NOMO-1 treated with DMSO at 0.1 percent for 48 hours (cell line): ENCODE measurements around the gene STAC2.

Source experiments
- DNase-seq: peaks from one replicate; lab custom pipeline; 2025; ENCODE audit not compliant: unreplicated experiment; lab: John Stamatoyannopoulos, UW

Gene STAC2

GRCh38 chr17:39212195-39212810, 13.4 kb downstream of the STAC2 start:
- DNase-seq, result no peak

- no peak for DNase-seq
Measured at GRCh38 chr17:39210093-39210434, 15.7 kb downstream of the STAC2 start.

GRCh38 chr17:39209317-39210092, 16.2 kb downstream of the STAC2 start:
- peak; percentile 21 for DNase-seq

- DNase-seq, result peak; percentile 29
Measured at GRCh38 chr17:39208893-39209292, 16.9 kb downstream of the STAC2 start.

- no peak for DNase-seq
Measured at GRCh38 chr17:39208136-39208535, 17.6 kb downstream of the STAC2 start.

- DNase-seq, result no peak
Measured at GRCh38 chr17:39205112-39205526, 20.6 kb downstream of the STAC2 start.

- no peak for DNase-seq
Measured at GRCh38 chr17:39204245-39204644, 21.5 kb downstream of the STAC2 start.

- DNase-seq, result peak; percentile 39
Measured at GRCh38 chr17:39200957-39201510, 24.7 kb downstream of the STAC2 start.

- no peak for DNase-seq
Measured at GRCh38 chr17:39200070-39200879, 25.5 kb downstream of the STAC2 start, which contains the start of gene RPL19. RPL19 (plus strand) TSS chr17:39200283; CDS start chr17:39200345, 62 bp downstream.

- DNase-seq, result peak; percentile 95
Measured at GRCh38 chr17:39199820-39200069, 26.0 kb downstream of the STAC2 start.

GRCh38 chr17:39198186-39198566, 27.6 kb downstream of the STAC2 start:
- peak; percentile 29 for DNase-seq

GRCh38 chr17:39197380-39198185, 28.2 kb downstream of the STAC2 start, which contains the start of gene CACNB1:
CACNB1 (minus strand) TSS chr17:39197669; CDS start chr17:39197495, 174 bp downstream.
- peak; percentile 57 for DNase-seq

GRCh38 chr17:39196808-39197291, 28.9 kb downstream of the STAC2 start:
- DNase-seq, result no peak

GRCh38 chr17:39196241-39196807, 29.4 kb downstream of the STAC2 start:
- DNase-seq, result no peak

GRCh38 chr17:39195568-39196160, 30.1 kb downstream of the STAC2 start:
- DNase-seq, result no peak

- DNase-seq, result no peak
Measured at GRCh38 chr17:39194985-39195524, 30.7 kb downstream of the STAC2 start.

GRCh38 chr17:39194089-39194984, 31.4 kb downstream of the STAC2 start:
- DNase-seq, result peak; percentile 41

- no peak for DNase-seq
Measured at GRCh38 chr17:39193346-39193745, 32.4 kb downstream of the STAC2 start.

- DNase-seq, result no peak
Measured at GRCh38 chr17:39192901-39193300, 32.8 kb downstream of the STAC2 start.
